H1 (cell line): ENCODE data around the gene ETS1.

Experiments used
- EP300 ChIP-seq, 2 experiments: IDR thresholded peaks; 1 replicate in 1 of 2; 2 replicates in 1 of 2; pipeline ENCODE4 v1.6.1; 2011 to 2012; ENCODE audit warnings: low read depth in 2 of 2, low read length in 2 of 2, mild to moderate bottlenecking in 2 of 2, borderline replicate concordance in 1 of 2, inconsistent platforms in 1 of 2, moderate library complexity in 1 of 2
- EZH2 ChIP-seq: fragments of 200-600 bp; sonication (generic); IDR thresholded peaks from 2 replicates; pipeline ENCODE4 v1.7.1; 2012; ENCODE audit warnings: low read depth, mild to moderate bottlenecking, moderate library complexity, low read length, inconsistent platforms; ENCODE audit not compliant: severe bottlenecking
- FOSL1 ChIP-seq: IDR thresholded peaks from 2 replicates; pipeline ENCODE4 v1.6.1; 2011; ENCODE audit warnings: mild to moderate bottlenecking, low read depth, low read length, moderate library complexity; ENCODE audit not compliant: insufficient read depth
- MAFK ChIP-seq: IDR thresholded peaks from 2 replicates; pipeline ENCODE4 v1.6.1; 2012; ENCODE audit warnings: low read depth, mild to moderate bottlenecking, improper control_type of control experiment, low read length
- RAD21 ChIP-seq, 2 experiments: IDR thresholded peaks in 1 of 2; conservative IDR thresholded peaks in 1 of 2; 2 replicates each; pipeline ENCODE4 v1.6.1; 2011; ENCODE audit warnings: low read depth in 2 of 2, low read length in 2 of 2, improper control_type of control experiment in 1 of 2, inconsistent platforms in 1 of 2, mild to moderate bottlenecking in 1 of 2, moderate library complexity in 1 of 2
- TF ChIP-seq, protein P1 (sequence below), 3 experiments: IDR thresholded peaks; 1 replicate in 2 of 3; 2 replicates in 1 of 3; pipeline versions ENCODE4 v1.5.1 to v1.6.1; 2011; ENCODE audit warnings: low read length in 3 of 3, mild to moderate bottlenecking in 3 of 3, inconsistent platforms in 2 of 3, low read depth in 1 of 3, moderate library complexity in 1 of 3; ENCODE audit not compliant: insufficient read depth in 1 of 3; ENCODE audit errors: control extremely low read depth in 1 of 3

DNA sequence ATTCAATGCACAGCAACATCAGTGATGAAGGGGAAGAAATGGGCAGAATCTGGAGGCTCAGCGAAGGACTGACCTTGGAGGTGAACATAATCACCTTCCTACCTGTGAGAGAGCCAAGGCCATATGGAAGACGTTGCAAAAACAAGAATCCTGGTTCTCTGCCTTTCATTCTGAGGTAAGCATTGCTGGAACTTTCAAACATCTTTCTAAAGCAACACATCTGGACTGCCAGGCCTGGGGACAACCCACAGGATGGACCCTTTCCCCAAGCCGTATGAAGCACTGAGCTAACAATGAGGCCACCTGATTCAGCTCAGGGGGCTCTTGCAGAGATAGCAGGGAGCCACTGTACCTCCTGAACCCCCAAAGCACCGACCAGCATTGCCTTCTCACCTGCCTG, 70.5 kb downstream of the ETS1 start:
- TF ChIP-seq RAD21 (IDR thresholded peaks at IDR 0.05 in 1 of 2, conservative IDR thresholded peaks at IDR 0.05 in 1 of 2; ENCODE audit: low read depth in 2 of 2, low read length in 2 of 2) (no peak), MAFK (no peak), EP300 (IDR thresholded peaks at IDR 0.05; ENCODE audit: borderline replicate concordance in 1 of 2, low read depth in 2 of 2, low read length in 2 of 2) (no peak), FOSL1 (no peak), EZH2 (no peak)
- TF ChIP-seq, protein P1, sequence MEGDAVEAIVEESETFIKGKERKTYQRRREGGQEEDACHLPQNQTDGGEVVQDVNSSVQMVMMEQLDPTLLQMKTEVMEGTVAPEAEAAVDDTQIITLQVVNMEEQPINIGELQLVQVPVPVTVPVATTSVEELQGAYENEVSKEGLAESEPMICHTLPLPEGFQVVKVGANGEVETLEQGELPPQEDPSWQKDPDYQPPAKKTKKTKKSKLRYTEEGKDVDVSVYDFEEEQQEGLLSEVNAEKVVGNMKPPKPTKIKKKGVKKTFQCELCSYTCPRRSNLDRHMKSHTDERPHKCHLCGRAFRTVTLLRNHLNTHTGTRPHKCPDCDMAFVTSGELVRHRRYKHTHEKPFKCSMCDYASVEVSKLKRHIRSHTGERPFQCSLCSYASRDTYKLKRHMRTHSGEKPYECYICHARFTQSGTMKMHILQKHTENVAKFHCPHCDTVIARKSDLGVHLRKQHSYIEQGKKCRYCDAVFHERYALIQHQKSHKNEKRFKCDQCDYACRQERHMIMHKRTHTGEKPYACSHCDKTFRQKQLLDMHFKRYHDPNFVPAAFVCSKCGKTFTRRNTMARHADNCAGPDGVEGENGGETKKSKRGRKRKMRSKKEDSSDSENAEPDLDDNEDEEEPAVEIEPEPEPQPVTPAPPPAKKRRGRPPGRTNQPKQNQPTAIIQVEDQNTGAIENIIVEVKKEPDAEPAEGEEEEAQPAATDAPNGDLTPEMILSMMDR (IDR thresholded peaks at IDR 0.05; ENCODE audit: control extremely low read depth in 1 of 3, insufficient read depth in 1 of 3, low read depth in 1 of 3, low read length in 3 of 3), result no peak
